ENCODE data around the gene ZNF469.
"Not testable (repeated sequence)": the region's sequence is repeated elsewhere in the genome, so short reads cannot be mapped to it uniquely, and the experiment has no call there.

Gene ZNF469

GRCh38 chr16:88395669-88396584, 13.2 kb downstream of the ZNF469 start:
- no peak for FAIRE-seq

- FAIRE-seq: no peak
These were observed 15.6 kb downstream of the ZNF469 start for GRCh38 chr16:88398170-88398873.

- FAIRE-seq: no peak
These were observed 16.1 kb downstream of the ZNF469 start for GRCh38 chr16:88398874-88399178.

- FAIRE-seq: no peak
These were observed 17.4 kb downstream of the ZNF469 start for GRCh38 chr16:88400186-88400585.

- FAIRE-seq: no peak
These were observed 19.0 kb downstream of the ZNF469 start for GRCh38 chr16:88401604-88402246.

- FAIRE-seq: no peak
These were observed 19.9 kb downstream of the ZNF469 start for GRCh38 chr16:88402551-88403240.

GRCh38 chr16:88403794-88404581, 21.2 kb downstream of the ZNF469 start:
- FAIRE-seq: no peak

GRCh38 chr16:88404769-88405168, 22.0 kb downstream of the ZNF469 start:
- no peak for FAIRE-seq

GRCh38 chr16:88405216-88406060, 22.7 kb downstream of the ZNF469 start:
- FAIRE-seq: no peak

- no peak for FAIRE-seq
These were observed 23.6 kb downstream of the ZNF469 start for GRCh38 chr16:88406096-88407041.

GRCh38 chr16:88407042-88407420, 24.3 kb downstream of the ZNF469 start:
- FAIRE-seq: no peak

GRCh38 chr16:88407807-88408206, 25.0 kb downstream of the ZNF469 start:
- no peak for FAIRE-seq

GRCh38 chr16:88408561-88409142, 25.9 kb downstream of the ZNF469 start:
- FAIRE-seq: no peak

GRCh38 chr16:88409296-88410065, 26.7 kb downstream of the ZNF469 start:
- FAIRE-seq: no peak

- FAIRE-seq: not testable (repeated sequence)
These were observed 27.7 kb downstream of the ZNF469 start for GRCh38 chr16:88410297-88410968.

GRCh38 chr16:88411951-88412576, 29.3 kb downstream of the ZNF469 start:
- FAIRE-seq: no peak

- no peak for FAIRE-seq
These were observed 30.0 kb downstream of the ZNF469 start for GRCh38 chr16:88412766-88413165.

GRCh38 chr16:88413231-88413630, 30.5 kb downstream of the ZNF469 start:
- FAIRE-seq: no peak
